SKM-1 (cell line): ENCODE data around the gene ADK.
"Not testable (repeated sequence)": the region's sequence is repeated elsewhere in the genome, so short reads cannot be mapped to it uniquely, and the experiment has no call there.

ENCODE experiments used
- DNase-seq: peaks from one replicate; lab custom pipeline; 2025; ENCODE audit not compliant: unreplicated experiment; lab: John Stamatoyannopoulos, UW

ADK gene

GRCh38 chr10:74337330-74338016 is 186.5 kb downstream of the ADK start:
- DNase-seq = no peak

- no peak for DNase-seq
These were observed 192.0 kb downstream of the ADK start for GRCh38 chr10:74342991-74343390.

DNA sequence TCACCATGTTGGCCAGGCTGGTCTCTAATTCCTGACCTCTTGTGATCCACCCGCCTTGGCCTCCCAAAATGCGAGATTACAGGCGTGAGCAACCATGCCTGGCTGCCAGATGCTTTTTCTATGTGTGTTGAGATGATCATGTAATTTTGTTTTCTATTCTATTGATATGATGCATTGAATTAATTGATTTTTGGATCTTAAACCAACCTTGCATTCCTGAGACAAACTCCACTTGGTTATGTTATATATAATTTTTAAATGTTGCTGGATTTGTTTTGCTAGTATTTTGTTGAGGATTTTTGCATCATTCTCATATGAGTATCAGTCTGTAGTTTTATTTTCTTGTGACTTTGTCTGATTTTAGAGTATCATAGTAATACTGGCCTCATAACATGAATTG is 192.8 kb downstream of the ADK start:
- no peak for DNase-seq

- DNase-seq = no peak
These were observed 193.3 kb downstream of the ADK start for GRCh38 chr10:74344306-74344705.

DNA sequence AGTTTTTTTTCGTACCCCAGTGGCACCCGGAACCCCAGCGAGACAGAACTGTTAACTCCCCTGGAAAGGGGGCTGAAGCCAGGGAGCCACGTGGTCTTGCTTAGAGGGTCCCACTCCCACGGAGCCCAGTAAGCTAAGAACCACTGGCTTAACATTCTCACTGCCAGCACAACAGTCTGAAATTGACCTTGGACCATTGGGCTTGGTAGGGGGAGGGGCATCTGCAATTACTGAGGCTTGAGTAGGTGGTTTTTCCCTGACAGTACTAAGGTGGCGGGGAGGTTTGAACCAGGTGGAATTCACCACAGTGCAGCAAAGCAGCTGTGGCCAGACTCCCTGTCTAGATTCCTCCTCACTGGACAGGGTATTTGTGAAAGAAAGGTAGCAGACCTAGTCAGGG is 196.5 kb downstream of the ADK start:
- DNase-seq = no peak

DNA sequence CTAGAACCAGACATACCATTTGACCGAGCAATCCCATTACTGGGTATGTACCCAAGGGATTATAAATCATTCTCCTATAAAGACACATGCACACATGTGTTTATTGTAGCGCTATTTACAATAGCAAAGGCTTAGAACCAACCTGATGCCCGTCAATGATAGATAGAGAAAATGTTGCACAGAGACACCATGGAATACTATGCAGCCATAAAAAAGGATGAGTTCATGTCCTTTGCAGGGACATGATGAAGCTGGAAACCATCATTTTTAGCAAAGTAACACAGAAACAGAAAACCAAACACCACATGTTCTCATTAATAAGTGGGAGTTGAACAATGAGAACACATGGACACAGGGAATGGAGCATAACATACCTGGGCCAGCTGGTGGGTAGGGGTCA is 202.0 kb downstream of the ADK start:
- DNase-seq = not testable (repeated sequence)

DNA sequence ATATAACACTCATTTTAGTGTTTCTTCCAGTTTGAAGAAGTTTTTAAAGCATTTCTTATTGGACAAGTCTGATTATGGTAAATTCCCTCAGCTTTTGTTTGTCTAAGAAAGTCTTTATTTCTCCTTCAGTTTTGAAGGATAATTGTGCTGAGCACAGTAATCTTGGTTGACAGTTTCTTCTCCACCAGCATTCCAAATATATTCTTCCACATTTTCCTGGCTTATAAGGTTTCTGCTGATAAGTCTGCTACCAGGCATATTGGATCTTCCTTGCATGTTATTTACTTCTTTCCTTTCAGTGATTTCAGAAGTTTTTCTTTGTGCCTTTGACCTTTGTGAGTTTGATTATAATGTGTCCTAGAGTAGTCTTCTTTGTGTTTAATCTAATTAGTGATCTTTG is 210.7 kb downstream of the ADK start:
- no peak for DNase-seq

GRCh38 chr10:74363727-74364126 is 212.7 kb downstream of the ADK start:
- no peak for DNase-seq

- DNase-seq = no peak
These were observed 214.1 kb downstream of the ADK start for GRCh38 chr10:74365109-74365508.

DNA sequence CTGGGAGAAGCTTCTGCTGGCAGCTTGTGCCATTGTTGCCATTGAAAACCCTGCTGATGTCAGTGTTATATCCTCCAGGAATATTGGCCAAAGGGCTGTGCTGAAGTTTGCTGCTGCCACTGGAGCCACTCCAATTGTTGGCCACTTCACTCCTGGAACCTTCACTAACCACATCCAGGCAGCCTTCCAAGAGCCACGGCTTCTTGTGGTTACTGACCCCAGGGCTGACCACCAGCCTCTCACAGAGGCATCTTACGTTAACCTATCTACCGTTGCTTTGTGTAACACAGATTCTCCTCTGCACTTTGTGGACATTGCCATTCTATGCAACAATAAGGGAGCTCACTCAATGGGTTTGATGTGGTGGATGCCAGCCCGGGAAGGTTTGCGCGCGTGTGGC is 220.7 kb downstream of the ADK start:
- no peak for DNase-seq

DNA sequence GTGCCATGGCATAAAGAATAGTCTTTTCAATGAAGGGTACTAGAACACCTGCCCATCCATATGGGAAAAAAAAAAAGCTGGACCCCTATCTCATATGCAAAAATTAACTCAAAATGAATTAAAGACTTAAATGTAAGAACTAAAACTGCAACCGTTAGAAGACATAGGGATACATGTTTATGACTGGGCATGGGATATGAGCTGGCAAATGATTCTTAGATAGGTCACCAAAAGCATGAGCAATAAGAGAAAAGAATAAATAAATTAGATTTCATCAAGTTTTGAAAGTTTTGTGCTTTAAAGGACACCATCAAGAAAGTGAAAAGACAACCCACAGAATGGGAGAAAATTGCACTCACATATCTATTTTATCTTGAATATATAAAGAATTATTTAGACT is 222.0 kb downstream of the ADK start:
- no peak for DNase-seq

DNA sequence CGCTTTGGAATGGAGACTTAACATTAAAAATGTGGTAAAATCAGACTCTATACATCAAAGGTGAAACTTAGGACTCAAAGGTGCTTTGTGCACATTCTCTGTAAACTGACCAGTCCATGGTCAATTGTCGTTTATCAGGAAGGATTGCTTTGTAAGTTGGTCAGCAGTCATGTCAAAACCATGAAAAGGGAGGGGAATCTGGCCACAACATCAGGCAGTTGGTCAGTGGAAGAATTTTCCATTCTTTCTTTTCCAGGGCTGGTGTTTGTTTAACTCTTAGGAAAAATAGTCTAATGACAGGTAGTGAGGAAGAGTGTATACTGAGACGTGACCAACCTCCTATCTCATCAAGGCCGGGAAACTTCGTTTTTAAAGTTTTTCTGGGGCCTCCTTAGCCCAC is 226.5 kb downstream of the ADK start:
- DNase-seq = no peak

DNA sequence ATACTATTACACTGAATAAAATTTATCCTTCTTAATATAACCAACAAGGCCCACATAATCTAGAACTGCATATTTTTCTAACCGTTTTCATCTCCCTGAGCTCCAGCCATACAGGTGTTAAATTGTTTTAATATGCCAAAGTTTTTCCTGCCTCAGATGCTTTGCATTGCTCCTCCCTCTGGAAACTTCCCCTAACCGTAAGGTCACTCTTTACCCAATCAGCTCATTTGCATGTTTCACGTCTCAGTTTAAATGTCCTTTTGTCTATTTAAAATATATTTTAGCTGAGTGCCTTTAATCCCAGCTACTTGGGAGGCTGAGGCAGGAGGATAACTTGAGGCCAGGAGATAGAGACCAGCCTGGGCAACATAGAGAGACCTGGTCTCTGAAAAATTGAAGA is 228.5 kb downstream of the ADK start:
- no peak for DNase-seq

DNA sequence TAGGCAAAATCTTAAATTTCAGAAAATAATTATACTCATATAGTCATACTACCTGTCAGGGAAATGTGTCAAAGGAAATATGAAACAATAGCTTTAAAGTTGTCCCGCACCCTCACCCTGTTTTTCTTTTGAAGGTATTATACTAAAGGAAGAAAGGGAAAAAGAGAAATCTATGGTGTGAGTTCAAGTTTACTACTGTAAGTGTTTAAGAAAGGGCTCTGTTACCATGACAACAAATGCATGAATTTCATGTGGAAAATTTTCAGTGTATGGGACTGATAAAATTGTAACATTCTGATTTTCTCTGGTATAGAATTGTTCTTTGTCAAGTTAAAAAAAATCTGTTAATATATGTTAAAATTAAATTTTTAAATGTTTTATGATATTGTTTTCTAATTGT is 229.8 kb downstream of the ADK start:
- no peak for DNase-seq

- DNase-seq = no peak
These were observed 230.4 kb downstream of the ADK start for GRCh38 chr10:74381291-74381853.

DNA sequence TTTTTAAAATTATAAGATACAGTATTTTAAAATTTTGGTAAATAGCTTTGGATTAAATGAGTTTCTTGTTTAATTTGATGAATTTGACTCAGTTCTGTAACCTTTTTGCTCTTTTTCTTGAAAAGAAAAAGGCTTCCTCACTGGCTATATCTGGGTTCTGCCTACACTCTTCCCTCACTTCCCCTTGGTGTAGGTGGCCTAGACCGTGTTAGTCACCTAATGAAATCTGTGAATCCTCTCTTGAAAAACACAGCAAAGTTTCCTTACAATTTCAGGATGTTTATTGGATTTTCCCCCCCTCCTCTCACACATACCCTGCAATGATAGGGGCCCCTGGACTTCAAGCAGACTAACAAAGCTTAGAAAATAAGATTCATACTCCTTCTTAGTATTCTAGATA is 231.6 kb downstream of the ADK start:
- DNase-seq = no peak

DNA sequence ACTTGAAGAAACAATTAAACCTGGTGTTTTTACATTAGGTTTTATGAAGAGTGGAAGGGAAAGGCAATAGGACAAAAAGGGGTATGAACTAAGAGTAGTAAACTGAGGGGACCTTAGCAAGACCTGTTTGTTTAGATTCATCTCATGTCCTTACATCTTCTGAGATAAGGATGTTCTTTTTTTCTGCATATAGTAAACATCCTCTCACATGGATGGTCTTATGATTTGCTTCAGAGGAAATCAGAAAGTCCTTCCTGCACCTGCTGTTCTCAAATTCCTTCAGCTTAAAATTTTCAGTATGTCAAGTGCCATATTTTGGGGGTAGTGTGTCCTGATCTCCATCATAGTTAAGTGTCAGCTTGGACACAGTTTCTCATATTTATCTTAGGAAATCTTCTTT is 232.6 kb downstream of the ADK start:
- DNase-seq = no peak

- DNase-seq = no peak
These were observed 233.7 kb downstream of the ADK start for GRCh38 chr10:74384615-74385183.

DNA sequence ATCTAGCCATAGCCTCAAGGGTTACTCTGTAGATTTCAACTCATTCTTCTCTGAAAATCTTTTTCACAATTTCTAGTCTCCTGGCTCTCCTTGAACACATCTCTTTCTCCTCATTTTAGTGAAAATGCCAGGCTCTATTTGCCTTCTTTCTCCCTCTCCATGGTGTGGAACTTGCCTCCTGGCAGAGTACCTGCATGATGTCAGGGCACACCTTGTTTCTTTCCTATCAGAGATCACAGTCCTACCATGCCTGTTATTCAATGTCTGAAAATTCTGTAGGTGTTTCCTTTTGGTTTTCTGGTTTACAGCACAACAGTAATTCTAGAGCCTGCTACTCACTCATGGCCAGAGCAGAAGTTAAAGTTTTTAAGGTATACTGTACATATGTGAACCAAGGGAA is 237.8 kb downstream of the ADK start:
- no peak for DNase-seq

GRCh38 chr10:74391786-74392185 is 240.8 kb downstream of the ADK start:
- DNase-seq = no peak

DNA sequence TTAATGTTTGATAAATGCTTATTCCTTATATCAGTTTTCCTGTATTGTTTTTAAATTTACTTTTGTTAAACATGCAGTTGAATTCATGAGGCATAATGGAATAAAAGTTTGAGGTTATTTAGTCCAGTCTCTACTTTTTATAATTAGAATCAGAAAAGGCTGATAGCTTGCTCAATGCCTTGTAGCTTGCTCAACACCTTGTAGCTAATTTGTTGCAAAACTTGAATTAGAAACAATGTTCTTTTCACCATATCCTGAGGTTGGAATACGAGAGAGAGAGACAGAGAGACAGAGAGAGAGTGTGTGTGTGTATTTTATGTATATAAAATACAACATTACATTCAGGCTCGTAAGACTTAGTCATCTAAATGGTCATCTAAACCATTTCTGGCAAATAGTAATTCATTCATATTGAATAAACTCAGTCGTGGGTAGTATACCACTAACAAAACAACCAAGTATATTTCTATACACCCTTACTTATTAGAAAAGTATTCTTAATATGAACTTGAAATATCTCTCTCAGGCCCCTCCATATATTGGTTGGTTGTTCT is 243.5 kb downstream of the ADK start:
- DNase-seq = no peak

DNA sequence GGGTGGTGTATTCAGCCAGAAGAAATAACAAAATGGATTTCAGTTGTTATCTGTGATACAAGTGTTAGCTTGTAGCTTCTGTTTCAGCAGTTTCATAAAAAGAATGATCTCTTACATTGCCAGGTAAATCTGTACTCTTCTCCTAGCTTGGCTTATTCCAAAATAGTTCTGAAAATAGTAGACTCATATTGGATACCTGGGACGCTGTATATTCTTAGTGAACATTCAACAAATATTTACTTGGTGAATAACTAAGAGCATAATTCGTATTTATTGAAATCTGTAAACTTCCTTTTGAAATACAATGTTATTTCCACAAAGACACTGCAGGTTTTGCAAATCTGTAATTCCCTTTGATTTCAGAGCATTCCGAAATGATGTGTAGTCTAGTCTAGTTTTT is 249.2 kb downstream of the ADK start:
- DNase-seq = no peak

GRCh38 chr10:74406006-74406405 is 255.0 kb downstream of the ADK start:
- no peak for DNase-seq
